Right cardiac atrium (tissue), 5 donors: ENCODE measurements around the gene PROK2. TPM values are rescaled to one million over a fixed set of nuclear protein-coding genes. Genes with fewer than 3 reads are reported as not detected.

ENCODE experiments used
- ATAC-seq, 2 donors: fragments of 200-7000 bp; cut with Tn5 transposase; one replicate each; pipeline versions ENCODE4 v1.8.0 to v1.9.1; 2020; ENCODE audit warnings: moderate library complexity in 2 of 2, mild to moderate bottlenecking in 1 of 2
- DNase-seq, 3 donors: peaks; one replicate each; pipeline ENCODE4 v3.0.0-alpha.2; 2020
- H3K27ac ChIP-seq: one replicate; pipeline ENCODE4 v1.5.1; 2013; ENCODE audit warnings: mild to moderate bottlenecking, low read length, control low read depth, moderate library complexity
- H3K27me3 ChIP-seq: one replicate; pipeline ENCODE4 v1.6.1; 2013; ENCODE audit not compliant: control insufficient read depth, insufficient read depth
- H3K4me1 ChIP-seq: one replicate; pipeline ENCODE4 v1.6.1; 2013; ENCODE audit warnings: low read length; ENCODE audit not compliant: control insufficient read depth, insufficient read depth
- H3K4me3 ChIP-seq: one replicate; pipeline ENCODE4 v1.5.1; 2013; ENCODE audit warnings: low read length, control low read depth
- H3K9me3 ChIP-seq: one replicate; pipeline ENCODE4 v1.6.1; 2013; ENCODE audit warnings: low read length; ENCODE audit not compliant: control insufficient read depth
- WGBS: extraction: QIAGEN DNeasy Blood & Tissue Kit; methylation state at CpG from one replicate; pipeline ENCODE4 v1.1.7; 2013; 5-methylcytosine and 5-hydroxymethylcytosine counted together
- intact Hi-C, 4 donors: fragments of 100-400 bp; cut with DNase I; formaldehyde crosslinking; loops; one replicate each; pipeline versions ENCODE4 v1.11.0 to v1.14.0; 2022 to 2023
- polyA plus RNA-seq: library from polyadenylated mRNA; stranded (reverse); fragments of 200-250 nt; gene quantifications from one replicate; pipeline ENCODE4 v1.2.3, GENCODE V29; 2013
- total RNA-seq, 4 donors: library from RNA; stranded (reverse); fragmentation: NEBNext Ultra II Directional; extraction: Animal tissue kit (Norgen Biotek cat#: 25700); gene quantifications; one replicate each; pipeline ENCODE4 v1.2.1, GENCODE V29; 2021
- donor health status: healthy with polysubstance abuse.
- donor health status: DM: no; HTN: yes; CAD: no.
- donor health status: DM: no; HTN: no; CAD: no.
- donor health status: DM: no; HTN: yes; CAD: no; lungs with severe emphysema.
- donor health status: DM: yes; HTN: yes; CAD: no.

PROK2 gene
- total and polyA plus RNA-seq, 5 donors: 0.11 to 0.31 (median 0.15) TPM; not detected in 2

DNA sequence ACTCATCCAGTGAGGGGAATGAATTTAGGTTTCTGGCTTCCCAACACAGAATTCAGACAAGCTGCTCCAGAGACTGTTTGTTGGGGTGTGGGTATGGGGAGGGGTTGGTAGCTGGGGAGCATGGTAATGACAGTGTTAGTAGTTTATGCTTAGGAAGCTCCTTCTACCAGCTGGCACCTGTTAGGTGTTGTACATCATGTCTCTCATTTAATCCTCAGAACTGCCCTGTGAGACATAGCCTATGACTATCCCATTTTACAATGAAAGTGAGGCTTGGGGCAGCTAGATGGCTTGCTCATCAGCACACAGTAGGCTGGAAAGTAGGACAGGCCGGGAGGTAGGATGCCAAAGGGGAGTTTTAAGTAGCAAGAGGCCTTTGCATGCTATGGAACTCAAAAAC lies 62.3 kb downstream of the PROK2 start:
- no peak overlapping the region for H3K27ac ChIP-seq
- intact Hi-C loops: loop anchor here in 3 of 4 donors (10.0 kb wide), 1 partner anchor 1102 kb away; no protein-coding TSS in a partner anchor
- 98% methylated on average over 1 of the region's 1 CpG for WGBS
- ATAC-seq (no peak), DNase-seq (no peak)
- H3K27me3 ChIP-seq: no peaks in the 10 kb centered on the region
- no peak overlapping the region for H3K4me3 ChIP-seq
- H3K9me3 ChIP-seq: no peaks in the 10 kb centered on the region
- peaks cover 5% of the 10 kb centered on the region for H3K4me1 ChIP-seq

Other genes starting within 250 kb of the PROK2 start
- 10 to 100 TPM; 57.4 to 63.4 (median 58.6) TPM for gene FOXP1, start 201.4 kb downstream of the PROK2 start, total RNA-seq
- gene FOXP1, start 201.4 kb downstream of the PROK2 start, polyA plus RNA-seq: 13.6 TPM
- gene EIF4E3, start 59.7 kb downstream of the PROK2 start, total RNA-seq: 10 to 100 TPM; 40.7 to 42.5 (median 41.1) TPM
- 25.0 TPM for gene EIF4E3, start 59.7 kb downstream of the PROK2 start, polyA plus RNA-seq
- 1 to 10 TPM in 3 of 4 donors, under 1 TPM in 1; 0.97 to 5.4 (median 2.9) TPM for gene GPR27, start 31.3 kb downstream of the PROK2 start, total RNA-seq
- 1.2 TPM for gene GPR27, start 31.3 kb downstream of the PROK2 start, polyA plus RNA-seq